GM18507 (cell line): ENCODE results near the gene ANKRD36.
"Not testable (repeated sequence)": the region's sequence is repeated elsewhere in the genome, so short reads cannot be mapped to it uniquely, and the experiment has no call there.

Source experiments
- DNase-seq: peaks from one replicate; pipeline ENCODE4 v3.0.0; 2011; ENCODE audit warnings: low read depth; ENCODE audit not compliant: insufficient read length; ENCODE audit errors: extremely low spot score
- FAIRE-seq: peaks from 2 replicates; lab custom pipeline; 2011; peaks lifted over from hg19 to GRCh38; lab: Jason Lieb, UNC

The ANKRD36 gene

GRCh38 chr2:97266449-97266848, 153.5 kb downstream of the ANKRD36 start:
- FAIRE-seq = not testable (repeated sequence)

GRCh38 chr2:97267411-97268074, 154.6 kb downstream of the ANKRD36 start:
- FAIRE-seq (no peak), DNase-seq (no peak)

More at GRCh38 chr2:97266449-97266848, 153.5 kb downstream of the ANKRD36 start:
- not testable (repeated sequence) for DNase-seq

GRCh38 chr2:97268075-97268591, 155.2 kb downstream of the ANKRD36 start:
- DNase-seq, FAIRE-seq: not testable (repeated sequence)

- DNase-seq, FAIRE-seq: not testable (repeated sequence)
Observed at GRCh38 chr2:97276232-97276798, 163.4 kb downstream of the ANKRD36 start.

- FAIRE-seq, DNase-seq: not testable (repeated sequence)
Observed at GRCh38 chr2:97285187-97285586, 172.2 kb downstream of the ANKRD36 start.

GRCh38 chr2:97293687-97294086, 180.7 kb downstream of the ANKRD36 start:
- DNase-seq, FAIRE-seq: not testable (repeated sequence)
